RWPE2 (cell line): ENCODE results near the gene ASTN2.

ENCODE experiments used
- ATAC-seq: fragments of 200-7000 bp; cut with Tn5 transposase; 3 replicates; pipeline ENCODE4 v1.9.1; 2021; ENCODE audit warnings: low read depth
- DNase-seq: peaks from one replicate; pipeline ENCODE4 v3.0.0-alpha.2; 2020; ENCODE audit warnings: low spot score
- H3K27ac ChIP-seq: fragments of 450-650 bp; 2 replicates; pipeline ENCODE4 v1.5.1; 2017; ENCODE audit warnings: mild to moderate bottlenecking; ENCODE audit not compliant: poor library complexity, severe bottlenecking
- H3K27me3 ChIP-seq: fragments of 250-450 bp; sonication (Bioruptor Pico); 2 replicates; pipeline ENCODE4 v1.5.1; 2021; ENCODE audit warnings: mild to moderate bottlenecking, moderate library complexity; ENCODE audit not compliant: insufficient read depth, poor library complexity, severe bottlenecking
- H3K36me3 ChIP-seq: fragments of 250-450 bp; sonication (Bioruptor Pico); 2 replicates; pipeline ENCODE4 v1.5.1; 2020; ENCODE audit warnings: low read depth, mild to moderate bottlenecking, moderate library complexity
- H3K4me1 ChIP-seq: fragments of 250-450 bp; sonication (Bioruptor Pico); 2 replicates; pipeline ENCODE4 v1.5.1; 2021; ENCODE audit warnings: mild to moderate bottlenecking, moderate library complexity; ENCODE audit not compliant: insufficient read depth, poor library complexity, severe bottlenecking
- H3K4me3 ChIP-seq: fragments of 250-450 bp; sonication (Bioruptor Pico); 2 replicates; pipeline ENCODE4 v1.5.1; 2021; ENCODE audit warnings: mild to moderate bottlenecking, moderate library complexity; ENCODE audit not compliant: severe bottlenecking
- H3K9me3 ChIP-seq: fragments of 250-450 bp; sonication (Bioruptor Pico); 2 replicates; pipeline ENCODE4 v1.5.1; 2021; ENCODE audit warnings: mild to moderate bottlenecking, moderate library complexity; ENCODE audit not compliant: severe bottlenecking
- CTCF ChIP-seq: fragments of 450-650 bp; IDR thresholded peaks from one replicate; pipeline ENCODE4 v1.5.1; 2017; ENCODE audit warnings: mild to moderate bottlenecking, moderate library complexity; ENCODE audit not compliant: poor library complexity, severe bottlenecking

Gene ASTN2

GRCh38 chr9:116910201-116910600, 504.7 kb downstream of the ASTN2 start:
- Histone ChIP-seq H3K27me3 (no peaks in the 10 kb centered on the region), H3K4me1 (peaks cover 10% of the 10 kb centered on the region), H3K36me3 (no peaks in the 10 kb centered on the region), H3K4me3 (no peak overlapping the region), H3K9me3 (no peaks in the 10 kb centered on the region), H3K27ac (no peak overlapping the region)
- DNase-seq = no peak
- TF ChIP-seq CTCF = peak; percentile 20
- ATAC-seq = no peak

- ATAC-seq = no peak
- no peak for TF ChIP-seq CTCF
- H3K4me3 ChIP-seq = no peak overlapping the region
- H3K27me3 ChIP-seq = no peaks in the 10 kb centered on the region
- no peaks in the 10 kb centered on the region for H3K9me3 ChIP-seq
- no peak for DNase-seq
- H3K4me1 ChIP-seq = peaks cover 10% of the 10 kb centered on the region
- H3K27ac ChIP-seq = no peak overlapping the region
- no peaks in the 10 kb centered on the region for H3K36me3 ChIP-seq
These were observed 506.9 kb downstream of the ASTN2 start for GRCh38 chr9:116907989-116908388.

GRCh38 chr9:116905171-116905588, 509.7 kb downstream of the ASTN2 start:
- no peak for ATAC-seq
- H3K27me3 ChIP-seq = no peaks in the 10 kb centered on the region
- H3K27ac ChIP-seq = no peak overlapping the region
- peaks cover 7% of the 10 kb centered on the region for H3K4me1 ChIP-seq
- no peak overlapping the region for H3K4me3 ChIP-seq
- H3K9me3 ChIP-seq = peaks cover 2% of the 10 kb centered on the region
- H3K36me3 ChIP-seq = no peaks in the 10 kb centered on the region
- no peak for TF ChIP-seq CTCF
- no peak for DNase-seq

- Histone ChIP-seq H3K36me3 (no peaks in the 10 kb centered on the region), H3K27me3 (no peaks in the 10 kb centered on the region), H3K4me3 (no peak overlapping the region), H3K4me1 (peaks cover 14% of the 10 kb centered on the region), H3K9me3 (peaks cover 4% of the 10 kb centered on the region), H3K27ac (no peak overlapping the region)
- ATAC-seq = no peak
- DNase-seq = no peak
- no peak for TF ChIP-seq CTCF
These were observed 510.7 kb downstream of the ASTN2 start for GRCh38 chr9:116904165-116904564.

GRCh38 chr9:116901260-116901659, 513.6 kb downstream of the ASTN2 start:
- ATAC-seq = peak; percentile 78
- no peak for DNase-seq

More at GRCh38 chr9:116901260-116901659, 513.6 kb downstream of the ASTN2 start:
- H3K4me3 ChIP-seq = no peak overlapping the region
- H3K9me3 ChIP-seq = peaks cover 4% of the 10 kb centered on the region
- H3K4me1 ChIP-seq = peaks cover 14% of the 10 kb centered on the region
- H3K27me3 ChIP-seq = no peaks in the 10 kb centered on the region
- H3K27ac ChIP-seq = peak overlapping the region; percentile 44
- no peaks in the 10 kb centered on the region for H3K36me3 ChIP-seq
- no peak for TF ChIP-seq CTCF
